GM12892 (cell line): ENCODE data around the gene STRADB. TPM values are rescaled to one million over a fixed set of nuclear protein-coding genes. Genes with fewer than 3 reads are reported as not detected.

Experiments
- DNase-seq: peaks from one replicate; pipeline ENCODE4 v3.0.0; 2011; ENCODE audit not compliant: insufficient read length
- FAIRE-seq: peaks from 2 replicates; lab custom pipeline; 2011; peaks lifted over from hg19 to GRCh38; lab: Jason Lieb, UNC
- POLR2A ChIP-seq: IDR thresholded peaks from 2 replicates; pipeline ENCODE4 v1.6.1; 2011; ENCODE audit warnings: low read depth, low read length, control low read depth
- POLR2AphosphoS5 ChIP-seq: IDR thresholded peaks from 2 replicates; pipeline ENCODE4 v1.6.1; 2011; ENCODE audit warnings: low read depth, low read length, control low read depth
- TAF1 ChIP-seq: IDR thresholded peaks from 2 replicates; pipeline ENCODE4 v1.6.1; 2011; ENCODE audit warnings: low read depth, mild to moderate bottlenecking, control low read depth, low read length, borderline replicate concordance
- polyA plus RNA-seq: library from polyadenylated mRNA; unstranded; fragments of >200 nt; gene quantifications from one replicate; pipeline ENCODE4 v1.2.1, GENCODE V29; 2012; ENCODE audit warnings: missing spikeins, inconsistent platforms; ENCODE audit not compliant: missing spikeins

Gene STRADB
- polyA plus RNA-seq = 18.6 TPM

- TF ChIP-seq TAF1 (no peak), POLR2A (peak; percentile 94), POLR2AphosphoS5 (peak; percentile 87)
- FAIRE-seq = peak; percentile 99
- DNase-seq = peak; percentile 89
These were observed at the start of gene STRADB, which contains the start of gene TRAK2 for GRCh38 chr2:201451292-201452057. Gene STRADB (plus strand): TSS chr2:201451740. CDS start chr2:201454841, 3,101 bp downstream. Gene TRAK2 (minus strand): TSS chr2:201451458. CDS start chr2:201420507, 30,951 bp downstream.

GRCh38 chr2:201401815-201402214 lies 49.7 kb upstream of the STRADB start:
- TF ChIP-seq POLR2A = no peak
- no peak for TF ChIP-seq POLR2AphosphoS5
- TF ChIP-seq TAF1 = no peak
- FAIRE-seq = no peak
- no peak for DNase-seq

- FAIRE-seq = no peak
- no peak for TF ChIP-seq TAF1
- TF ChIP-seq POLR2AphosphoS5 = no peak
- no peak for TF ChIP-seq POLR2A
- DNase-seq = no peak
These were observed 48.6 kb upstream of the STRADB start for GRCh38 chr2:201402651-201403562.

- TF ChIP-seq POLR2A (no peak), POLR2AphosphoS5 (no peak), TAF1 (no peak)
- FAIRE-seq (no peak), DNase-seq (no peak)
These were observed 47.7 kb upstream of the STRADB start for GRCh38 chr2:201403880-201404279.

GRCh38 chr2:201404699-201405280 lies 46.8 kb upstream of the STRADB start:
- FAIRE-seq (no peak), DNase-seq (no peak)
- TF ChIP-seq POLR2AphosphoS5 (no peak), POLR2A (no peak), TAF1 (no peak)

- no peak for FAIRE-seq
- DNase-seq = no peak
- TF ChIP-seq TAF1 = no peak
These were observed 45.4 kb upstream of the STRADB start for GRCh38 chr2:201406077-201406662.

- DNase-seq = no peak
- TF ChIP-seq POLR2AphosphoS5 (no peak), POLR2A (no peak), TAF1 (no peak)
- no peak for FAIRE-seq
These were observed 44.3 kb upstream of the STRADB start for GRCh38 chr2:201407265-201407664.

- FAIRE-seq (no peak), DNase-seq (no peak)
- TF ChIP-seq POLR2A = no peak
- no peak for TF ChIP-seq POLR2AphosphoS5
- TF ChIP-seq TAF1 = no peak
These were observed 42.6 kb upstream of the STRADB start for GRCh38 chr2:201408931-201409330.

GRCh38 chr2:201411421-201411820 lies 40.1 kb upstream of the STRADB start:
- no peak for TF ChIP-seq TAF1
- no peak for TF ChIP-seq POLR2AphosphoS5
- no peak for TF ChIP-seq POLR2A
- DNase-seq (no peak), FAIRE-seq (no peak)

GRCh38 chr2:201413143-201413542 lies 38.4 kb upstream of the STRADB start:
- FAIRE-seq (no peak), DNase-seq (no peak)
- TF ChIP-seq POLR2A = no peak
- no peak for TF ChIP-seq POLR2AphosphoS5
- TF ChIP-seq TAF1 = no peak

- TF ChIP-seq POLR2AphosphoS5 = no peak
- TF ChIP-seq POLR2A = no peak
- TF ChIP-seq TAF1 = no peak
- DNase-seq (no peak), FAIRE-seq (peak; percentile 21)
These were observed 38.0 kb upstream of the STRADB start for GRCh38 chr2:201413552-201413951.
